NCI-H2107 (cell line): ENCODE data around the gene CCDC71L.

Experiments used
- DNase-seq: peaks from one replicate; lab custom pipeline; 2025; lab: John Stamatoyannopoulos, UW

The CCDC71L gene

GRCh38 chr7:106659166-106659962, 1.6 kb downstream of the CCDC71L start:
- no peak for DNase-seq

- no peak for DNase-seq
Observed at GRCh38 chr7:106658316-106659165, 2.4 kb downstream of the CCDC71L start.

GRCh38 chr7:106657085-106657991, 3.6 kb downstream of the CCDC71L start:
- no peak for DNase-seq

- no peak for DNase-seq
Observed at GRCh38 chr7:106655703-106656498, 5.1 kb downstream of the CCDC71L start.

- no peak for DNase-seq
Observed at GRCh38 chr7:106653488-106653887, 7.5 kb downstream of the CCDC71L start.

GRCh38 chr7:106652909-106653308, 8.0 kb downstream of the CCDC71L start:
- no peak for DNase-seq

GRCh38 chr7:106652092-106652491, 8.9 kb downstream of the CCDC71L start:
- no peak for DNase-seq

- DNase-seq, result no peak
Observed at GRCh38 chr7:106646256-106646655, 14.7 kb downstream of the CCDC71L start.

- no peak for DNase-seq
Observed at GRCh38 chr7:106644999-106645398, 16.0 kb downstream of the CCDC71L start.

- no peak for DNase-seq
Observed at GRCh38 chr7:106643216-106644000, 17.6 kb downstream of the CCDC71L start.

GRCh38 chr7:106641416-106641815, 19.5 kb downstream of the CCDC71L start:
- no peak for DNase-seq

- DNase-seq, result no peak
Observed at GRCh38 chr7:106640368-106641141, 20.4 kb downstream of the CCDC71L start.

- DNase-seq, result no peak
Observed at GRCh38 chr7:106639476-106640334, 21.3 kb downstream of the CCDC71L start.

- DNase-seq, result no peak
Observed at GRCh38 chr7:106635411-106635810, 25.5 kb downstream of the CCDC71L start.

GRCh38 chr7:106634958-106635357, 26.0 kb downstream of the CCDC71L start:
- no peak for DNase-seq

GRCh38 chr7:106630648-106631047, 30.3 kb downstream of the CCDC71L start:
- no peak for DNase-seq

GRCh38 chr7:106629516-106629915, 31.4 kb downstream of the CCDC71L start:
- DNase-seq, result no peak

GRCh38 chr7:106626376-106627164, 34.4 kb downstream of the CCDC71L start:
- no peak for DNase-seq
